KMS-11 (cell line): Measurements from ENCODE around the gene ADAMTS14.

Source experiments
- H2AFZ ChIP-seq: fragments of 200-600 bp; sonication (generic); 2 replicates; pipeline ENCODE4 v1.6.1; 2016; ENCODE audit warnings: antibody characterized with exemption, mixed run types, low read depth
- H3K27ac ChIP-seq: fragments of 200-600 bp; sonication (generic); 2 replicates; pipeline ENCODE4 v1.6.1; 2016; ENCODE audit warnings: mild to moderate bottlenecking, mixed run types
- H3K27me3 ChIP-seq: fragments of 200-600 bp; sonication (generic); 2 replicates; pipeline ENCODE4 v1.6.1; 2017; ENCODE audit warnings: mild to moderate bottlenecking, low read depth, mixed run types, moderate library complexity; ENCODE audit not compliant: insufficient read depth
- H3K36me3 ChIP-seq: fragments of 200-600 bp; sonication (generic); 2 replicates; pipeline ENCODE4 v1.6.1; 2017; ENCODE audit warnings: mild to moderate bottlenecking, mixed run types; ENCODE audit not compliant: insufficient read depth
- H3K4me1 ChIP-seq: fragments of 200-600 bp; sonication (generic); 2 replicates; pipeline ENCODE4 v1.6.1; 2016; ENCODE audit warnings: mild to moderate bottlenecking, low read depth, mixed run types; ENCODE audit not compliant: poor library complexity, severe bottlenecking
- H3K4me2 ChIP-seq: fragments of 200-600 bp; sonication (generic); 2 replicates; pipeline ENCODE4 v1.7.0; 2016; ENCODE audit warnings: mild to moderate bottlenecking, mixed run types
- H3K4me3 ChIP-seq: fragments of 200-600 bp; sonication (generic); IDR thresholded peaks from 2 replicates; pipeline ENCODE4 v1.6.1; 2017; ENCODE audit warnings: low read depth, low read length, mixed read lengths; ENCODE audit not compliant: insufficient read depth
- H3K79me2 ChIP-seq: fragments of 200-600 bp; sonication (generic); 2 replicates; pipeline ENCODE4 v1.6.1; 2016; ENCODE audit warnings: low read depth, mixed run types; ENCODE audit not compliant: insufficient read depth
- H3K9ac ChIP-seq: fragments of 200-600 bp; sonication (generic); 2 replicates; pipeline ENCODE4 v1.6.1; 2016; ENCODE audit warnings: mild to moderate bottlenecking, mixed run types
- H4K20me1 ChIP-seq: fragments of 200-600 bp; sonication (generic); 2 replicates; pipeline ENCODE4 v1.6.1; 2016; ENCODE audit warnings: mild to moderate bottlenecking, mixed run types; ENCODE audit not compliant: insufficient read depth
- TF ChIP-seq, protein P1 (sequence below): fragments of 200-600 bp; sonication (generic); conservative IDR thresholded peaks from 2 replicates; pipeline ENCODE4 v1.6.1; 2017; ENCODE audit warnings: low read depth, mild to moderate bottlenecking, antibody characterized with exemption, low read length, moderate library complexity, mixed read lengths

Gene ADAMTS14

DNA sequence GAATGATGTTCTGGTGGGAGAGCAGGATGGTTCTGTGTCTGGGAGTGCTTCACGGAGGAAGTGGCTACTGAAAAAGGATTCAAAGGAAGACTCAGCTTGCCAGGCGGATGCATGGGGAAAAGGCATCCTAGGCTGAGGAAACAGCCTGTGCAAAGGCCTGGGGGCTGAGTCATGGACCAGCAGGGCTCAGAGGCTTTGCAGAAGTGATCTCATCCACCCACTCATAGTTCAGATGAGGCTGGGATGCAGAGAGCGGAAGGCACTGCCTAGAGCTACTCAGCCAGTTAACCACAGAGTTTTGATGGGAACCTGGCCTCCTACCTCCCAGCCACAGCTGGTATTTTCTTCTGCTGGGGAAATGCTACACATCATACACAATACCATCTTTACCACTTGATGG lies 15.8 kb upstream of the ADAMTS14 start:
- no peaks in the 10 kb centered on the region for H3K27me3 ChIP-seq
- TF ChIP-seq, protein P1, sequence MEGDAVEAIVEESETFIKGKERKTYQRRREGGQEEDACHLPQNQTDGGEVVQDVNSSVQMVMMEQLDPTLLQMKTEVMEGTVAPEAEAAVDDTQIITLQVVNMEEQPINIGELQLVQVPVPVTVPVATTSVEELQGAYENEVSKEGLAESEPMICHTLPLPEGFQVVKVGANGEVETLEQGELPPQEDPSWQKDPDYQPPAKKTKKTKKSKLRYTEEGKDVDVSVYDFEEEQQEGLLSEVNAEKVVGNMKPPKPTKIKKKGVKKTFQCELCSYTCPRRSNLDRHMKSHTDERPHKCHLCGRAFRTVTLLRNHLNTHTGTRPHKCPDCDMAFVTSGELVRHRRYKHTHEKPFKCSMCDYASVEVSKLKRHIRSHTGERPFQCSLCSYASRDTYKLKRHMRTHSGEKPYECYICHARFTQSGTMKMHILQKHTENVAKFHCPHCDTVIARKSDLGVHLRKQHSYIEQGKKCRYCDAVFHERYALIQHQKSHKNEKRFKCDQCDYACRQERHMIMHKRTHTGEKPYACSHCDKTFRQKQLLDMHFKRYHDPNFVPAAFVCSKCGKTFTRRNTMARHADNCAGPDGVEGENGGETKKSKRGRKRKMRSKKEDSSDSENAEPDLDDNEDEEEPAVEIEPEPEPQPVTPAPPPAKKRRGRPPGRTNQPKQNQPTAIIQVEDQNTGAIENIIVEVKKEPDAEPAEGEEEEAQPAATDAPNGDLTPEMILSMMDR: no peak
- H4K20me1 ChIP-seq: no peaks in the 10 kb centered on the region
- H3K27ac ChIP-seq: no peak overlapping the region
- H3K4me1 ChIP-seq: no peaks in the 10 kb centered on the region
- H3K9ac ChIP-seq: no peak overlapping the region
- no peak overlapping the region for H3K4me2 ChIP-seq
- H3K36me3 ChIP-seq: no peaks in the 10 kb centered on the region
- no peak overlapping the region for H2AFZ ChIP-seq
- H3K79me2 ChIP-seq: no peaks in the 10 kb centered on the region
- H3K4me3 ChIP-seq: no peak overlapping the region

DNA sequence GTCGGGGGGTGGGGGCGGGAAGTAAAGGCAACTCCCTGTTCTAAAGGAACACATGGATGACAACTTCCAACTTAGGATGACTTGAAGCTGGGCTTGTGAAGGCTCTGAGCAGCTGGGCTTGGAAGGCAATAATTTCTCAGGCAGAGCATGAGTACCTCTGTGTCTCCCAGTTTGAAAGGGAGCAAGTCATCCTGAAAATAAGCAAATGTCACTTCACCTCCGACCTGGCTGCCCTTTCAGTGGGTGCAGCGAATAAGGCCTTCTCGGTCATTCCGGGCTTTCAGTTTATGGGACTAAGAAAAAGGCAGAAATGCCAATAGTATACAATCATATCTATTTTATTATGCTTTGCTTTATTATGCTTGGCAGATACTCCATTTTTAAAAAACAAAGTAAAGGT lies 15.3 kb upstream of the ADAMTS14 start:
- Histone ChIP-seq H3K9ac (no peak overlapping the region), H3K36me3 (no peaks in the 10 kb centered on the region), H3K4me3 (no peak overlapping the region), H3K4me2 (no peak overlapping the region), H4K20me1 (no peaks in the 10 kb centered on the region), H3K27me3 (no peaks in the 10 kb centered on the region), H2AFZ (no peak overlapping the region), H3K4me1 (no peaks in the 10 kb centered on the region), H3K27ac (no peak overlapping the region), H3K79me2 (no peaks in the 10 kb centered on the region)
- TF ChIP-seq, protein P1: no peak

DNA sequence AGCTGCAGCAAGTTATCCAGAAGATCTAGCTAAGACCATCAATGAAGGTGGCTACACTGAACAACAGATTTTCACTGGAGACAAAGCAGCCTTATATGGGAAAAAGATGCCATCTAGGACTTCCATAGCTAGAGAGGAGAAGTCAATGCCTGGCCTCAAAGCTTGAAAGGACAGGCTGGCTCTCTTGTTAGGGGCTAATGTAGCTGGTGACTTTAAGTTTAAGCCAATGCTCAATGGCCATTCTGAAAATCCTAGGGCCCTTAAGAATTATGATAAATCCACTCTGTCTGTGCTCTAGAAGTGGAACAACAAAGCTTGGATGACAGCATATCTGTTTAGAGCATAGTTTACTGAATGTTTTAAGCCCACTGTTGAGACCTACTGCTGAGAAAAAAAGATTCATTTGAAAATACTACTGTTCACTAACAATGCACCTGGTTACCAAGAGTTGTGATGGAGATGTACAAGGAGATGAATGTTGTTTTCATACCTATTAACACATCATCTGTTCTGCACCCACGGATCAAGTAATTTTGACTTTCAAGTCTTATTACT lies 13.6 kb upstream of the ADAMTS14 start:
- TF ChIP-seq, protein P1: no peak
- H3K27me3 ChIP-seq: no peaks in the 10 kb centered on the region
- no peaks in the 10 kb centered on the region for H3K79me2 ChIP-seq
- H3K27ac ChIP-seq: no peak overlapping the region
- no peak overlapping the region for H3K9ac ChIP-seq
- no peak overlapping the region for H2AFZ ChIP-seq
- H3K4me3 ChIP-seq: no peak overlapping the region
- no peaks in the 10 kb centered on the region for H3K4me1 ChIP-seq
- no peaks in the 10 kb centered on the region for H3K36me3 ChIP-seq
- H3K4me2 ChIP-seq: no peak overlapping the region
- H4K20me1 ChIP-seq: no peaks in the 10 kb centered on the region

DNA sequence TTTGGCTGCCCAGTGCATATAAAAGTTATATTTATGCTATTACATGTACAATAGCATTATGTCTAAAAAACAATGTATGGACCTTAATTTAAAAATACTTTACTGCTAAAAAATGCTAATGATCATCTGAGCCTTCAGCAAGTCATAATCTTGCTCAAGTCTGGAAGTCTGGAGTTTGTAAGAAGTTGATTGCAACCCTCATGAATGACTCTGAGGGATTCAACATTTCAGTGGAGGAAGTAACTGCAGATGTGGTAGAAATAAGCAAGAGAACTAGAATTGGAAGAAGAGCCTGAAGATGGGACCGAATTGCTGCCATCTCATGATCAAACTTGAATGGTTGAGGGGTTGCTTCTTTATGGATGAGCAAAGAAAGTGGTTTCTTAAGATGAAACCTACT lies 13.0 kb upstream of the ADAMTS14 start:
- H3K4me1 ChIP-seq: no peaks in the 10 kb centered on the region
- no peaks in the 10 kb centered on the region for H3K27me3 ChIP-seq
- H3K4me3 ChIP-seq: no peak overlapping the region
- no peak overlapping the region for H2AFZ ChIP-seq
- no peaks in the 10 kb centered on the region for H4K20me1 ChIP-seq
- H3K79me2 ChIP-seq: no peaks in the 10 kb centered on the region
- no peak overlapping the region for H3K4me2 ChIP-seq
- H3K9ac ChIP-seq: no peak overlapping the region
- H3K36me3 ChIP-seq: no peaks in the 10 kb centered on the region
- no peak overlapping the region for H3K27ac ChIP-seq
- TF ChIP-seq, protein P1: no peak
